Nephron (organoid): Measurements from ENCODE around the gene TANC2.
A peak's percentile ranks its signal among the peaks of the same experiment; 100 is the strongest.

Experiments
- H3K27ac Mint-ChIP-seq, 3 experiments: 2 replicates each; pipeline ENCODE4 v1.8.0; 2020; ENCODE audit warnings: mixed read lengths in 3 of 3, mild to moderate bottlenecking in 2 of 3, moderate library complexity in 1 of 3
- H3K27me3 Mint-ChIP-seq: 2 replicates; pipeline ENCODE4 v1.8.0; 2021; ENCODE audit warnings: low read depth, mild to moderate bottlenecking, moderate library complexity, mixed read lengths
- H3K36me3 Mint-ChIP-seq: 2 replicates; pipeline ENCODE4 v1.8.0; 2020; ENCODE audit warnings: low read depth, mixed read lengths
- H3K4me1 Mint-ChIP-seq: 2 replicates; pipeline ENCODE4 v1.8.0; 2020; ENCODE audit warnings: mixed read lengths
- H3K4me3 Mint-ChIP-seq, 3 experiments: 2 replicates each; pipeline ENCODE4 v1.8.0; 2020; ENCODE audit warnings: mild to moderate bottlenecking in 3 of 3, mixed read lengths in 3 of 3, moderate library complexity in 2 of 3
- H3K9me3 Mint-ChIP-seq: 2 replicates; pipeline ENCODE4 v1.8.0; 2020; ENCODE audit warnings: mixed read lengths
- CTCF ChIP-seq, 3 experiments: fragments of 200-600 bp; sonication (generic); IDR thresholded peaks; one replicate each; pipeline ENCODE4 v1.5.0; 2021; ENCODE audit warnings: antibody characterized with exemption in 3 of 3; ENCODE audit not compliant: unreplicated experiment in 3 of 3

The TANC2 gene

GRCh38 chr17:62965686-62966425 is at the start of gene TANC2:
Gene TANC2 (plus strand): TSS chr17:62966235. CDS start chr17:63009560, 43,325 bp downstream.
- Mint-ChIP-seq H3K4me3 (peak within 1 kb of the TSS; percentile 92 to 94 (median 94)), H3K9me3 (no peaks in the 10 kb centered on the region), H3K36me3 (peaks cover under 1% of the 10 kb centered on the region), H3K27ac (peak within 1 kb of the TSS; percentile 89 to 96 (median 90)), H3K27me3 (no peaks in the 10 kb centered on the region), H3K4me1 (peaks cover 25% of the 10 kb centered on the region)
- no peak for TF ChIP-seq CTCF (IDR thresholded peaks at IDR 0.05; ENCODE audit: unreplicated experiment in 3 of 3)

GRCh38 chr17:62916684-62917571 is 49.1 kb upstream of the TANC2 start:
- Mint-ChIP-seq H3K4me1 (peaks cover 23% of the 10 kb centered on the region), H3K36me3 (no peaks in the 10 kb centered on the region), H3K4me3 (no peak overlapping the region), H3K9me3 (no peaks in the 10 kb centered on the region), H3K27ac (peak overlapping the region in 2 of 3 experiments; percentile 22 to 34), H3K27me3 (no peaks in the 10 kb centered on the region)
- TF ChIP-seq CTCF (IDR thresholded peaks at IDR 0.05; ENCODE audit: unreplicated experiment in 3 of 3) = no peak

GRCh38 chr17:62919388-62919787 is 46.6 kb upstream of the TANC2 start:
- Mint-ChIP-seq H3K4me3 (no peak overlapping the region), H3K36me3 (no peaks in the 10 kb centered on the region), H3K4me1 (peaks cover 17% of the 10 kb centered on the region), H3K9me3 (no peaks in the 10 kb centered on the region), H3K27me3 (no peaks in the 10 kb centered on the region), H3K27ac (peak overlapping the region in 1 of 3 experiments; percentile 30)
- no peak for TF ChIP-seq CTCF (IDR thresholded peaks at IDR 0.05; ENCODE audit: unreplicated experiment in 3 of 3)

GRCh38 chr17:62920300-62920699 is 45.7 kb upstream of the TANC2 start:
- peaks cover 17% of the 10 kb centered on the region for H3K4me1 Mint-ChIP-seq
- no peak for TF ChIP-seq CTCF (IDR thresholded peaks at IDR 0.05; ENCODE audit: unreplicated experiment in 3 of 3)
- peaks cover under 1% of the 10 kb centered on the region for H3K27me3 Mint-ChIP-seq
- no peak overlapping the region for H3K4me3 Mint-ChIP-seq
- no peak overlapping the region for H3K27ac Mint-ChIP-seq
- H3K9me3 Mint-ChIP-seq = no peaks in the 10 kb centered on the region
- H3K36me3 Mint-ChIP-seq = no peaks in the 10 kb centered on the region

GRCh38 chr17:62921817-62922216 is 44.2 kb upstream of the TANC2 start:
- peaks cover 14% of the 10 kb centered on the region for H3K27me3 Mint-ChIP-seq
- no peak overlapping the region for H3K4me3 Mint-ChIP-seq
- H3K27ac Mint-ChIP-seq = no peak overlapping the region
- H3K36me3 Mint-ChIP-seq = no peaks in the 10 kb centered on the region
- H3K4me1 Mint-ChIP-seq = peaks cover 12% of the 10 kb centered on the region
- H3K9me3 Mint-ChIP-seq = no peaks in the 10 kb centered on the region
- no peak for TF ChIP-seq CTCF (IDR thresholded peaks at IDR 0.05; ENCODE audit: unreplicated experiment in 3 of 3)
